Activated effector memory CD4-positive, alpha-beta T cell treated with anti-CD3 and anti-CD28 coated beads, Interleukin-2, amount 50 U/mL, for 16 hours (primary cell): ENCODE measurements around the gene ING4.
"Not testable (repeated sequence)": the region's sequence is repeated elsewhere in the genome, so short reads cannot be mapped to it uniquely, and the experiment has no call there.

Source experiments
- DNase-seq: peaks from one replicate; pipeline ENCODE4 v3.0.0-alpha.2; 2020

The ING4 gene

DNA sequence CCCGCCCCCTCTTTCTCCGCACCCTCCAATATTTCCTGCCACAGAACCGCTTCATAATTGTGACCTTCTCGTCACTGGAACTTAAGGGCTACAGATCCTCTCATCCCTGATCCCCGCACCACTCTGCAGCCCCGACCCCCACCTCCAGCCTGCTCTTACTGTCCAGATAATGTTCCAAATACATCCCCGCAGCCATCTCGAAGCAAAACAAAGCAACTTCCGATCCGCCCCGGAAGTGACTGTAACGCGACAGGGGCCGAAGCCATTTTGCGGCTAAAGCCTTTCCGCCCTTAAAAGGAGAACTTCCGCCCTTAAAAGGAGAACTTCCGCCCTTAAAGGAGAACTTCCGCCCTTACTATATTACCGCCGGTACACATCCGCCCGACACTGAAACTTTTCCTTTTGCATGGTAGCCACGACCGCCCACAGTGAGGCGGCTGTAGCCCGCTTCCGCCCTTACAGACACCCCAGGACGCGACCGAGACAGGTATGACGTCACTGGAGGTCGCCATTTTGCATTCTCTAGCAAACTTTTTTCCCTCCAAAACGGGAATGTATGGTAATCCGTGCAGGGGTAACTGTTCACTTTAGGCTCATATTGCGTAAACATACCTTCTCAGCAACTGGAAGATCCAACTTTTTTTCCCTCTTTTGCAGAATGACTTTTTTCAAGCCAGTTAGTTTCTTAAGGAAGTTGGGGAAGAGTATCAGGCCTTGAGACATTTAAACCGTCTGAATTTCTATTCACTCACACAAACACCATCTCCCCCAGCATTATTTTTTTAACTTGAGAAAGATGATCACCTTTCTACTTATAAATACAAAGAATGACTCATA, at the start of gene ING4:
ING4 (minus strand) TSS at position 214 of the 837 bp plus-strand sequence; CDS start at position 196, 18 bp downstream.
- peak; percentile 98 for DNase-seq

DNA sequence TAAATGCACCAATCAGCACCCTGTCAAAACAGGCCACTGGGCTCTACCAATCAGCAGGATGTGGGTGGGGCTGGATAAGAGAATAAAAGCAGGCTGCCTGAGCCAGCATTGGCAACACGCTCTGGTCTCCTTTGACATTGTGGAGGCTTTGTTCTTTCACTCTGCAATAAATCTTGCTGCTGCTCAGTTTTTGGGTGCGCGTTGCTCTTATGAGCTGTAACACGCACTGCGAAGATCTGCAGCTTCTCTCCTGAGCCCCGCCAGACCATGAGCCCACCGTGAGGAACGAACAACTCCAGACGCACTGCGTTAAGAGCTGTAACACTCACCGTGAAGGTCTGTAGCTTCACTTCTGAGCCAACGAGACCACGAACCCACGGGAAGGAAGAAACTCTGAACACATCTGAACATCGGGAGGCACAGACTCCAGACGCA, 46.1 kb upstream of the ING4 start:
- no peak for DNase-seq

DNA sequence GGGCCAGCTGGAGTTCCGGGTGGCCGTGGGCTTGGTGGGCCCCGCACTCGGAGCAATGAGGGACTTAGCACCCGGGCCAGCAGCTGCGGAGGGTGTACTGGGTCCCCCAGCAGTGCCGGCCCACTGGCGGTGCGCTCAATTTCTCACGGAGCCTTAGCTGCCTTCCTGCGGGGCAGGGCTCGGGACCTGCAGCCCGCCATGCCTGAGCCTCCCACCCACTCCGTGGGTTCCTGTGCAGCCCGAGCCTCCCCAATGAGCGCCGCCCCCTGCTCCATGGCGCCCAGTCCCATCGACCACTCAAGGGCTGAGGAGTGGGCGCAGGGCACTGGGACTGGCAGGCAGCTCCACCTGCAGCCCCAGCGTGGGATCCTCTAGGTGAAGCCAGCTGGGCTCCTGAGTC, 45.4 kb upstream of the ING4 start:
- DNase-seq, result not testable (repeated sequence)

DNA sequence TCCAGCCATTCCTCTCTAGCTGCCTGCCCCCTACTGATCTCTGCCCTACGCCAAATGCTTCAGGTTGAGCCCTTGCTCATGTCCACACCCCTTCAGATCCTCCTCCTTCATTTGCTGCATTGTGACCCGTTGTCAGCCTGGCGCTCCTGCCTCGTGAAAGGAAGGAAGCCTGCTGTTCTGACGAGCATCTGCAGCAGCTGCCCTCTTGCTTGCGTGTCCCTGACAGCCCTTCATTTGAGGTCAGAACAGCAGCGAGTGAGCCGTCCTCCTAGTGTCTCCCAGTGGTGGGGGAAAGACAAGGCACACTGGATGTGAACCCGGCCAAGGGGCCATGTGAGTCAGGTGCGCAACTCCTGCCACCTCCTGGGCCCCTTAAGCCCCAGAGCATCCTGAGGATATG, 40.7 kb upstream of the ING4 start:
- no peak for DNase-seq

DNA sequence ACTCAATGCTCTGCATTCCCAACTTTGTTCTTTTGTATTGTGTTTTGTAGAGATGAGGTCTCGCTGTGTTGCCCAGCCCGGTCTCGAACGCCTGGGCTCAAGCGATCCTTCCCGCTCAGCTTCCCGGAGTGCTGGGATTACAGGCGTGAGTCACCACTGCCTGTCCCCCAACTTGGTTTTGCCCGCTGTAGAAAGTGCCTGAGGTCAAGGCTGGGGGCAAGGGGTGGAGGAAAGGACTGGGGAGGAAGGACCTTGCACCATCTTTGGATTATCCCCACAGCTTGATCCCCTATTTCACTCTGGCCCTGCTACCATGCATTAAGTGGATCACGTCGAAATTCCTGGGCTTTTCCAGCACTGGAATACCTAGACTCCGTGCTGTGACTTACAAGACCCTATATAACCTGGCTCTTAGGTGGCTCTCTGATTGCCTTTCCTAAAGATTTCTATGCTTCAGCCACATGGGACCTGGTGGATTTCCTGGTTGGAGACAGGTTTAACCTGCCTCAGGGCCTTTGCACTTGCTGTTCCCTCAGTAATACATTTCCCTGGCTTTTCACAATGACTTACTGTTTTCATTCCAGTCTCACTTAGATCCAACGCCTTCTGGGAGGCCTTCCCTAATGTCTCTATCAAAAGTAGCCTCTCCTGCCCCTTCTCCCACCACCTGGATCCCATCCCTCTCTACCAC, 38.3 kb upstream of the ING4 start:
- no peak for DNase-seq

DNA sequence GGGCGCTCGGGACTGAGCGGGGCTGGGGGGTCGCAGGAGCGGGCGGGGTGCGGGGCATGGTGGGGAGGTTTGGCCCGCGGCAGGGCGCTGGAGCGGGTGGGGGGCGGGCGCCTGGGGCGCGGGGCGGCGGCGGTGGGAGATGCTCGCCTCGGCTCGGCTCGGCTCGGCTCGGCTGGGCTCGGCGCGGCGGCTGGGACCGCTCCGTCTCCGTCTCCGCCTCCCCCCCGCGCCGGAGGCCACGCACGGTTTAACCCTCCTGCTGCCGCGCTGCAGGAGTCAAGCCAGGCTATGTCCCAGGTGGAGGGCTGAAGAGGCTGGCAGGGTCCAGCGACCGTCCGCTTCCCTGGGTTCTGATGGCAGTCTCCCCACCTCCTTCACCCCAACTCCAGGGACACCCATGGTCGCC, 37.7 kb upstream of the ING4 start, which contains the start of gene PIANP:
PIANP (minus strand) TSS at position 170 of the 406 bp plus-strand sequence. CDS start 2,754 bp downstream, outside the sequence.
- peak; percentile 80 for DNase-seq

DNA sequence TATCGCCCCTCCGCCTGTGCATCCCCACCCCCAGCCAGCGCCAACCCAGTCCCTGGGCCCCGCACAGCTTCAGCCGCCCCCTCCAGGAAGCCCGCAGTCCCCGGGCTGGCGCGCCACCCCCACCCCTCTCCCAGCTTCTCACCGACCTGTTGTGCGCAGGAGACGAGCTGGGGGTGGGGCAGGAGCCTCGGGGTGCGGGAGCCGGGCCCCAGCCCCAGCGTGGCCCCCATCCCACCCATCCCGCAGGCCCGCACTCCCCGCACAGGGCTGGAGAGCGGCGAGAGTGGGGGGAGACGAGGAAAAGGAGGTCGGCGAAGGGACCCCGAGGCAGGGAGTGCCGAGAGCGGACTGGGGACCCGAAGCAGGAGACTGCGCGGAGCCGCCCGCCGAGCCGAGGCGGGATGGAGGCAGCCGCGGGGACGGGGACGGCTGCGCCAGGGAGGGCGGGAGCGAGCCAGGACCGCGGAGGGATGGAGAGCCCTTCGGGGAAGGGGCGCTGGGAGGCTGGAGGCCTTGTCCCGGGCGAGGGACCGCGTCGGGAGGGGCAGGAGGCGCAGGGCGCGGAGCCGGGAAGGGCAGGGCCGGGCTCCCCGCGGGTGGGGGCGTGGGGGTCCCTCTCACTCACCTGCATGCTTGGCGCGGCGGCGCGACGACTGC, 37.2 kb upstream of the ING4 start:
- peak; percentile 67 for DNase-seq

DNA sequence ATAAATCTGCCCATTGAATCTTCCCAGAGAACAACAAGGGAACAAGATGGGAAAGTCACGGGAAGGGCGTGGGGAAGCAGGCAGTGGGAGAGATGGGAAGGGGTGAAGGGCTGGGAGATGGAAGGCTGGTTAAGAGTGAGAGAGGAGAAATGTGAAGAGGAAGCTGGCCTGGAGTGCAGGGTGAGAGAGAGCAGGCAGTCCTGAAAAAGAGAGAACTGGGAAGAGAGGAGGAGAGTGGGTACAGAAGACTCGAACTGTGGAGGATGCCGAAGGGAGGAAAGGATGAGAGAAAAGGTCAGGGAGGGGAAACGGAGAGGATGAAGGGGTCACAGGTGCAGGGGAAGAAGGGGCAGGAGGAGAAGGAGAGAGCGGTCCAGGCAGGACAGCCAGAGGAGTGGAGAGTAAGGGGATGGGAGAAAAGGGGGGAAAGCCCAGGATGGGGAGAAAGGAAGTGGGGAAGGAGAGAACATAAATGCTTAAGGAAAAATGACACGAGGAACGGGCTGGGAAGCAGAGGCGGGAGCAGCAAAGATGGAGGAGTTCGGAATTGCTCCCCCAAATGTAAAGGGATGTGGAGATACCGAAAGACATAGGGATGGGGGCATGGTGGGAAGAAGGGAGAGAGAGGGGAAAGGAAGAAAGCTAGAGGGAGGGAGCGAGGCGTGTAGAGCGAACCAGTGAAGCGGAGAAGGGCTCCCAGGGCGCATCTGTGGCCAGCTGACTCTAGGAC, 36.5 kb upstream of the ING4 start:
- DNase-seq, result peak; percentile 9

DNA sequence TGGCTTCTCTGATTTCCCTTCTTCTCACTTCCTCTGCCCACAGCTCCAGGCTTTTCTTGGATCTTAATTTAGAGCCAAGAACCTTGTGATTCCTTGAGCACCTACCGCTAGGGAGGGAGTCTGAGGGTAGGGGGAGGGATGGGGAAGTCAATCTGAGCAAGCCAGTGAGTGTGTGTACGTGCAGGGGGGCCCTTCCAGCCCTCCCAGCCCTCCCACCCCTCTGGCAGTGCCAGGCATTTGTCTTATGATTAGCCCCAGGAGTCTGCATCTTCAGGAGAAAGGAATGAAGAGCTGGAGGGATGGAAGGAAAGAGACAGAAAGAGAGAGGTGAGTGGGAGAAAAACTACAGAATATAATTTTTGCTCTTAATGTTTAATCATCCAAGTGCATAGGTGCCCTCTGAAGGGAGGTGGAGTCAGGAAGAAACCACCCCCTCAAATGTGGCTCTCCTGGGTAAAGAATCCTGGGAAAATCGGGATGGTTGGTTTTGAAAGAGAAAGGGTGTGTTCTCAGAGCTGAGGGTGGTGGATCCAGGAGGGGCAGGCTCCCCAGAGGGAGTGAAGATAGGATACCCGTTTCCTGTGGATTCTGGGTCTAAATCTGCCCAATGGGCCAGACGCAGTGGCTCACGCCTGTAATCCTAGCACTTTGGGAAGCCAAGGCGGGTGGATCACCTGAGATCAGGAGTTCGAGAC, 35.6 kb upstream of the ING4 start:
- peak; percentile 41 for DNase-seq

DNA sequence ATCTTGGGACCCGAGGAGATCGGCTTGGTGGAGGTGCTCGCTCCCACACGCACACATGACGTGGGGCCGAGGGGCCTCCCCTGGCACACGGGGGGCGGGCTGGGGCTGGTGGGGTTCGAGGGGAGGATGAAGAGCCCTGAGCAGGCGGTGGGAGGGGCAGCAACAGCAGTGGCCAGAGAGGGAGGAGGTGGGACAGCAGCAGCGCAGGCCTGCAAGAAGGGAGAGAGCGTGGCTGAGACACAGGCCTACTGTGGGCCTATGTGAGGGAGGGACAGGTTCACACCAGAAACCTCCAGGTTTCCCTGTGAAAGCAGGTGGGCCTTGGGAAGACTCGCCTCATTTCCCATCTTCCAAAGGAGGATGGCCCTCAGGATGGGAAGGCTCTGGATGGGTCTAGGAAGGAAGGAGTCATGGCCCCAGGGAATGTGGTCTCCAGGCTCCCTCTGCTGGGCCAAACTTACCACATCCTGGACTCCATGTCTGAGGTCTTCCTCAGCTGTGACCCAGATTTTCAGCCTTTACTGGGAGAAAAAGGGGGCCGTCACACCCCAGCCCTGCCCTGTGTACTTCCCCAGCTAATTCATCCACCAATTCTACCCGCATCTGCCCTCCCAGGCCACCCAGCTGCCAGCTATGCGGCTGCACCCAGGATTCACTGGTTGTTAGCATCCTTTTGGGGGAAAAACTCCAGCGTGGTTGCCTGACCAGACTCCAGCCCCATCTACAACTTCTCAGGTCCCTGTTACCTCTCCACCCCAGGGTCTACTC, 34.8 kb upstream of the ING4 start:
- DNase-seq, result peak; percentile 44

DNA sequence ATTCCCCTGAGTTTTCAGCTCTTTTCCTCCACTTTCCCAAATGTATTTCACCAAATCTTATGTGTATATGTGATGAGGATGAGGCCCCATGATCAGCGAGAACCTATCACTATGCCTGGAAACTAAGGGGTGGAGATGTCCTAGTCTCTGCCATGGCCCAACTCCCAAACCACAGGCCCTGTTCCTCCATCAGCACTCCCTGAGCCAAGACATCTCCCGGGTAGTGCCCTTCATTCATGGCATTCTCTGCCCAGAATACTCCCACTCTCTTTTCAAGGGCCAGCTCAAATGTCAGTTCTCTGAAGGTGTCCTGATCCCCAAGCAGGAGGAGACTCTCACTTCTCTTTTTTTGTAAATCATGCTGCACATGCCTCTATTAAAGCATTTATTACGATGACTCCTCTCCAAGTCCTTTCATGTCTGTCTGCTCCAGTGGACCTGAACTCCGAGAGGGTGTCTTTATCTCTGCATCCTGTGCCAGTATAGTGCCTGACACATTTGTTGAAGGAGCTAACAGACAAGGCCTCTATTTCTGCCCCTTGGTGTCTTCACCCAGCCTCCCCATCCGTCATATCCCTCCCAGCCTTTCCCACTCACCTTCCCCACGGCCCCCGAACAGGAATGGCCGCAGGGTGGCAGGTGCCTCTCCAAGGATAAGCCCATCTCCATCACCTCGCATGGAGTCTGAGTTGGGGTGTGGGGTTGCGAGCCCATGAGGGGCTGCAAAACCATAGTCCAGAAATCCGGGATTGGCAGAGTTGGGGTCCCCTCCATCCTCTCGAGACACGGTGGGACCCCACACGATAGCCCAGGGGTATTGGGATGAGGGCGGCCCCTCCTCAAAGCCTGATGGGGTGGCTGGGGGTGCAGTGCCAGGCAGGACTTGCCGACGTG, 34.0 kb upstream of the ING4 start:
- no peak for DNase-seq

DNA sequence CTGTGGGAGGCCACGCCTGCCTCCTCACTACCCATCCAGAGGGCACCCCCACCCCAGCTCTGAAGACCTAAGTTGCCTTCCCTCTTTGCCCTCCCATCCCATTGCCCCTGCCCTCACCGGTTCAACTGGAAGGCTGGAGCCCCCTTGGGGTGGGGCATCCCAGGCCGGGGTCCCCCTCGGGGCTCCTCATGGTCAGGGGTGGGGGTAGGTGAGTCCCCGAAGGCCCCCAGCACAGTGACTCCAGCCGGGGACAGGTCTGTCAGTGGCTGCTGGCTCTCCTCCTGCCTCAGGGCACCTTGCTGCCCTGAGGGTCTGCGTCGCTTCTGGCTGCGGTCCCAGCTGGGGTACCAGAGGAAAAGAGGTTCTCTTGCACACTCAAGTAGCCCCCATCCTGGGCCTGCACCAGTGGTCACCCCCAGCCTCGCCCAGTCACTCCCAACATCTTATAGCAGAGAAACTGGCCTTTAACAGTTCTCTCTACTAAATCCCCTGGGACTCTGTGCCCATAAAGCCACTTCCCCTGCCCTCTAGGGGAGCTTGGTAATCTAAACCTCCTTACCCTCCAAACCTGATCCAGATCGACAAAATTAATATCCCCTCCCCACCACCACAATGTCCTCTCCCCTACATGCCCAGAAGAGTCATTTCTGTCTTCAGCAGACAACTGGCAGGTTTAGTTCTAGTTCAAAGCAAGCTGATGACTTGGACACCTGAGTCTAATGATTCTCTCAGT, 32.6 kb upstream of the ING4 start:
- DNase-seq, result no peak

DNA sequence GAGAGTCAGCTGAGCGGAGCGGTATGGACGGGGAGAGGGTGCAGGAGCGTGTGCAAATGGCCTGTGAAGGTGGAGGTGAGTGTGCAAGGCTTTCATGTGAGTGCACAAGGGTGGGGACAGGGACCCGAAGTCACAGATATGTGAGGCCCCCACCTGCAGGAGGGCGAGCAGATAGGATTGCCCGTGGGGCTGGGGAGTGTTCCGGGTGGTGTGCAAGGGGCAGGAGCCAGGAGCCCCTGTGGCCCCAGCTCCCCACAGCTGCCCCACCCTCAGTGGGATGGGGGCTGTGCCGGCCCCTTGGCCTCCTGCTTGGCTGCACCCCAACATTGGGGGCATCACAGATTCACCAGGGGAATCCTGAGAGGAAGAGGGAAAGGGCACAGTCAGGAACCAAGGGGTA, 31.8 kb upstream of the ING4 start:
- no peak for DNase-seq

DNA sequence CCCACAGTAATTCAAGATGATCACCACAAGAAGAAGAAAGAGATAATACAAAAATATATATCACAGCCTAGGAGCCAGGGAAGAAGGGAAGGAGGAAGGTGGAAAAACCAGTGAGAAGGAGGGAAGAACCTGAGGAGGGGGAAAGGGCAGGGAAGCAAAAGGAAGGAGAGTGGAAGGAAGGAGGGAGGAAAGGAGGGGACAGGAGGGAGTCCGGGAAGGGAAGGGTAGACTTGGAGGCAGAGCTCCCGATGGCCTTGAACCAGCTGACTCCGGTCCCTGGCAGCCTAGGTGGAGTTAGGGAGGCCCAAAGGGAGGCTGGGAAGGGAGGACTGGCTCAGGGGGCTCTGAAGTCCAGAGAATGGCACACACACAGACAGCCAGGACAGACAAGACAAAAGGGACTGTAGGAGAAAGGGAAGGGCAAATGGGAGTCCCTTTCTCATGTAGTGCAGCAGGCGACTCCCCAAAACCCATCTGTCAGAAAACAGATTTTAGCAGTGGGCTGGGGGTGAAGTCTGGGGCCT, 31.0 kb upstream of the ING4 start:
- no peak for DNase-seq

DNA sequence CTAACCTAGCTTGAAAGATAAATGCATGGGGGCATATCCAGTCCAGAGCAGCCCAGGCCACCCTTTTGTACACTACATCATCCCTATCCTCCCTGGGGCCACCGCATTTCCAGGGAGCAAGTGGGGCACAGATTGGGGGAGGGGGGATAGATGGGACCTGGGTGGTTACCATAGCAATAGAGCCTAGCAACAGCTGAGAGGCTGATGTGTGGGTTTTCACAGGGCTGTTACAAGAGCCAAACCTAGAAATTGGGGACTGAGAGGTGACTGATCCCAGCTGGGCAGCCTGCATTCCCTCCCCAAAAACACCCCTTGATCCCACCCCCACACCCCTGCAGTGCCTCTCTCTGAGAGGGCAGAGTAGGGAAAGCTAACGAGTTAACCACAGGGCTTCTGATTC, 30.0 kb upstream of the ING4 start:
- DNase-seq, result no peak

DNA sequence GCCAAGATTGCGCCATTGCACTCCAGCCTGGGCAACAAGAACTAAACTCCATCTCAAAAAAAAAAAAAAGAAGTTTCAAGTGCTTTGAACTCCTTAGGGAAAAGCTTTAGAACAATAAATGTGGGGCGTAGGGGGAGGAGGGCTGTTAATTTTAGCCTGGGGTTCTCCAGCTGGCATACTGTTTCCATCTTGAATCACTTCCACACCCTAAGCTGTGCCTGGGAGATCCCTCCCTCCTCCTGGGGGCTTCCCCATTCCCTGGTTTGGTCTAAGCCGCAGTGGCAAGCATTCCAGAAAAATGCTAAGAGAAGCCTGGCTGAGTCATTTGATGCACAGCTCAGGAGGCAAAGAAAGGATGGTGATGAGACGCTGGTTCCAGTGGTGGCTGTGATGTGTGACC, 28.6 kb upstream of the ING4 start:
- DNase-seq, result no peak

DNA sequence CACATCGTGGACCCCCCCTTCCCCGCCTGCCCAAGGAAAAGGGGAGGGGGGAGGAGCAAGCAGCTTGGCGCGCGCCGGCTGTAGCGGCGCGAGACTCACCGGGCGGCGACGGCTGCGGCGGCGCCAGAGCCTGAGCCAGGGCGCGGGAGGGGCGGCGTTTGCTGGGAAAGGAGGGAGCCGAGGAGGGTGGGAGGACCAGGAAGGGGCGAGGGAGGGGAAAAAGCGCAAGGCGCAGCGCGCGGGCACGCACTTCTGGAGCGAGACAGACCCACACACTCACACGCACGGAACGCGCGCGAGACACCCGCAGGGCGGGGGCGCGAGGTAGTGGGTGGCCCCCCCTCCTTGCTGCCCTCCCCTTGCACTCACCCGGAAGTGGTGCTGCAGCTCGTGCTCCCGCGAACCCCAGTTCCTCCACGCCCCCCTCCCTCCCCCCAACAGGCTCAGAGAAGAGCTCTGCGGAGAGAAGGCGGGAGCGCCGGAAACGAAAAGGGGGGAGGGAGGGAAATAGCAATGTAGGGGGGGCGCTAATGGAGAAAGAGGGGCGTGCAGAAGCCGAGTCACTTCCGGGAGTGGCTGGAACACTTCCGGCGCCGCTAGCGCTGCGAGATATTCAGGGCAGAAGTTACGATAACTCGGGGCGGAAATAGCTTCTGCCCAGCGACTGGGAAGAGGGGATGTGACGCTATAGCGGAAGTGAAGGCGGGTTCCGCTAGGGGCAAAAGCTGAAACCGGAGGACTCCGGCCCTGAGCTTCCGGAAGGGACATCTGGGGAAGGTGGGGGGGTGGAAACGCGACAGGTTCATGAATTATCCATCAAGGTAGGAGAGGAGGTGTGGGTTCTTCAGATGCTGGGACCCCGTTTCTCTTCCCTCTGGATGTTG, 26.3 kb upstream of the ING4 start, which contains the start of gene ZNF384:
ZNF384 (minus strand) TSS at position 377 of the 884 bp plus-strand sequence. CDS start 9,855 bp downstream, outside the sequence.
- DNase-seq, result peak; percentile 98

DNA sequence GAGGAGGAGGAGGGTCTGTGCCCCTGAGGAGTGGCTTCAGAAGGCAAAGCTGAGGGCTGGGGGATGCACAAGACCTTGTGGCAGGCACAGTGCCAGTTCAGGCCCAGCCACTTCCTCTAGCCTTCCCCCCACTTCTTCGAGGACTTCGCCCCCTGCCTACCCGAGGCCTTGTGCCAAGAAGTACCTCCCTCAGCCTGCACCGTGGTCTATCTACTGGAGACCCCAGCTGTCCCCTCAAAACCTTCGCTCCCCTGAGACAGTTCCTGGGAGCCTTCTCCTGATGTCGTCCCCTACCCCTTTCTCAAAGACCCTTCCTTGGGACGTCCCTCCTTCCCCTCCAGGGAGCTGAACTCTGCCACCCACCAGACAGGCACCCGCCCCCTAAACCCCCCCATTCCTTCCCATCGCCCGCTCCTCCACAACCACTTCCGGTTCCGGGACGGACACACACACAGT, 25.7 kb upstream of the ING4 start:
- peak; percentile 81 for DNase-seq
